HG02678 (cell line): ENCODE results near the gene TPM4.
"Not testable (repeated sequence)": the region's sequence is repeated elsewhere in the genome, so short reads cannot be mapped to it uniquely, and the experiment has no call there.

Experiments
- ATAC-seq: cut with Tn5 transposase; IDR thresholded peaks from one replicate; pipeline ENCODE4 v1.9.1; 2021; ENCODE audit warnings: mild to moderate bottlenecking, moderate library complexity; ENCODE audit not compliant: unreplicated experiment

The TPM4 gene

DNA sequence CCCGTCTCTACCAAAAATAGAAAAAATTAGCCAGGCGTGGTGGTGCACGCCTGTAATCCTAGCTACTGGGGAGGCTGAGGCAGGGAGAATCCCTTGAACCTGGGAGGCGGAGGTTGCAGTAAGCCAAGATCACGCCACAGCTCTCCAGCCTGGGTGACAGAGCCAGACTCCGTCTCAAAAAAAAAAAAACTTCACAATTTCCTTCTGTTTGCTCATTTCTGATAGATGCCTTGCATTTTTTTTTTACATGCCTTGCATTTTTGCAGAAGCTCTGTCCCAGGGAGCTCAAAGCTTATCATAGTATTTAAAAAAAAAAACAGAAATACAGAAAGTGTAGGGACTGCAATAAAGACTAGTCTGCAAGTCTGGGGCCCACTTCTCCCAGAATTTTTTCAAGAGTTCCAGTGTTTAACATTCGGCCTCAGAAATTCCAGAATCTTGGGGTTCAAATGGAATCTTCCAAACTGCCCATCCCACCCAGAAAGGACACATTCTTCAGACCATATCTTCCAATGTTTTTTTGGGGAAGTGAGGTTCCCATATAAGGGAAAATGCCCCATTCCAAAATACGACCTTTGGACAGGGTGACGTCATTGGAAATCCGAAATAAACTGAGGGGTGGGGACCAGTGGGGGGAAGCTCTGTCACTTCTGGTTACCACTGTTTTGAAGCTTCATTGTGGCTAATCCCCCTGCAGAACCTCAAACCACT, 18.2 kb downstream of the TPM4 start:
- no peak for ATAC-seq

DNA sequence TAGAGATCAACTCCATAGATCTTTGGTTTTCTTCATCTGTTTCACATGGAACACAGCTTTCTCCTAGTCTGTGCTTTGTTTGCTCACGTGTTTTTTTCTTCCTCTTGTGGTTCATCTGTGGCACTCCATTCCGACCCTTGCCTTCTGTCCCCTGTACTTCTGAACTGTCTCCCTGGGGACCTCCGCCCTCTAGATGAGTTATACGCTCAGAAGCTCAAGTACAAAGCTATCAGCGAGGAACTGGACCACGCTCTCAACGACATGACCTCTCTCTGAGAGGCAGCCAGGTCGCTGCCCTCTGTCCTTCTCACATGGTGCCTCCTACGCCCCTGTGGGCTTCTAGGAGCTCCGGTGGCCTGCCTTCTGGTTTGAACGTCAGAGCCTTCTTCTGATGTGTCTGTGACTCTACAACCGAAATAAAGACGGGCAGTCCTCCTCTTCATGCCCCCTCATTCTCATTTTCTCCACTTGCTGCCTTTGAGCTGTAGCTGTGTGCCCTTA, 18.8 kb downstream of the TPM4 start:
- ATAC-seq = no peak

DNA sequence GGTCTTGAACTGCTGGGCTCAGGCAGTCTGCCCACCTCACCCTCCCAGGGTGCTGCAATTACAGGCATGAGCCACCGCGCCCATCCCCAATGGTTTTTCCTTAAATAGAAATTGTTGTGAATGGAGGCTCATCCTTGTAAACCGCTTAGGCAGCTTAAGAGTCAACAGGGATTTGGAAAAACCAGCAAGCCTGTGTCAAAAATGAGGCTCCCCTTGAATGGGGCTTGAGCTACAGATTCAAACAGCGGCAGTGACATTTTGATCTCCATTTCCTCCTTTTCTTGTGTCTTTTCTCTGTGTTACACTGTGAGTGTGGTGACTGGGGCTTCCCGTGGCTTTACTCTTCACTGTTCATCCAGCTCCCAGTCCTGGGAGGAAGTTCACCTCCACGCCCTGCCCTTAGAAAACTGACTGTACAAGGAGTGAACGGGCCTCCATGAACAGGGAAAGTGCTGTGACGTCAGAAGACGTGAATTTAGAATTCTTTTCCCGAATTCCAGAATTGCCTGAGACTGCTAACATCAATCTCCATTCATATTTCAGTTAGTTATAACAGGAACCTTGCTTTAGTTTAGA, 20.1 kb downstream of the TPM4 start:
- ATAC-seq = no peak

GRCh38 chr19:16098416-16098768, 22.1 kb downstream of the TPM4 start:
- ATAC-seq = no peak

GRCh38 chr19:16098821-16099220, 22.5 kb downstream of the TPM4 start:
- no peak for ATAC-seq

GRCh38 chr19:16099314-16099965, 23.1 kb downstream of the TPM4 start:
- not testable (repeated sequence) for ATAC-seq

DNA sequence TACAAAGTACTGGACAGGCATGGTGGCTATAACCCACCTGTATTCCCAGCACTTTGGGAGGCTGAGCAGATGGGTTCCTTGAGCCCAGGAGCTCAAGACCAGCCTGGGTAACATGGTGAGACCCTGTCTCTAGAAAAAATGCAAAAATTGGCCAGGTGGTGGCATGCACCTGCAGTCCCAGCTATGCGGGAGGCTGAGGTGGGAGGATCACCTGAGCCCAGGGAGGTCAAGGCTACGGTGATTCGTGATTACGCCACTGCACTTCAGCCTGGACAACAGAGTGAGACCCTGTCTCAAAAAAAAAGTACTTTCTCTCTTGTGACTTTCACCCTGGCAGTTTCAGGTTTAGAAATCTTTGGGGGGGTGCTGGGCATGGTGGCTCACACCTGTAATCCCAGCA, 24.2 kb downstream of the TPM4 start:
- no peak for ATAC-seq

DNA sequence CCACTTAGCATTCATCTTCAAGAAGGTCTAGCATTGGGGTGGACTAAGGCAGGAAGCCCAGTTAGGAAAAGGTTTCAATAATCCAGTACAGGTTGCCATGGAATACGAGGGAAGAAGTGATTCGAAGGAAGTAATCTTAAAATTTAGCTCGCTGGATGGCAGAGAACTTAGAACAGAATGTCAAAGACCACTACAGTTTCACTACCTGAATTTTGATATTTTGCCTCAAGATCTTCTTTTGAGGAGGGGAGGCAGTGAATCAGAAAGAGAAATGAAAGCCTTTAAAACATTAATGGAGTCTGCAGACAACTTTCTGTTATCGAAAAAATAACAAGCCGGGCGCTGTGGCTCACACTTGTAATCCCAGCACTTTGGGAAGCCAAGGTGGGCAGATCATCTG, 28.4 kb downstream of the TPM4 start:
- ATAC-seq = no peak

- no peak for ATAC-seq
These were observed 29.8 kb downstream of the TPM4 start for GRCh38 chr19:16106121-16106520.

DNA sequence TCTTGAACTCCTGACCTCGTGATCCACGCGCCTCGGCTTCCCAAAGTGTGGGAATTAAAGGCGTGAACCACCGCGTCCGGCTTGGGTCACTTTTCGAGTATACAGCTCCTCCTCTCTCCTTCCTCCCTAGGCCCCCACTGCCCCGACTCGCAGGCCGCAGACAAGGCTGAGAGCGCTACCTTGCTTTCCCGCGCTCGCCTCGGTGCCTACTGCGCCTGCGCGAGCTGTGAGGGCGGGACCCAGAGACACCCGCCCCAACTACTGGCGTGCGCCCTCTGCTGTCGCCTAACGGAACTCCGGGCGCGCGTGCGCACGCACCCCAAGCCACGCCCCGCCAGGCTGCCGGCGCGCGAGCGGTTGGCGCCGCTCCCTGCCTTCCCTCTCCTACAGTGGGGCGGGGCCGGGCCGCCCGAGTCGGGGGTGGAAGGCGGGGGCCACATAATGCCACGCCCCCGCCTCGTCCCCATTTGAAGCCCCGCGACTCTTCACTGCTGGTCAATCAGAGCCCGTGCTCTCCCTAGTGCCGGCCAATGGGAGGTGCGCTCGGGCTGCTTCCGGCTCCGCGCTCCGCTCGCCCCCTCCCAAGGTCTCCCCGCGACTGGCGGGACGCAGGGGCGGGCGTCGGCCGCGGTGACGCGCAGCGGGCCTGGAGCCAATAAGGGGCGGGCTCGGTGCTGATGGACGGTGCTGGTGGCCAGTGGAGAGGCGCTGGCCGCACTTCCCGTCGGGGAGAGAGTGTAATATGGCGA, 35.0 kb downstream of the TPM4 start, which contains the start of gene RAB8A:
TSS of gene RAB8A (plus strand) at position 730 of the 749 bp plus-strand sequence. CDS start at position 743, 13 bp downstream.
- ATAC-seq = peak; percentile 93

GRCh38 chr19:16111909-16112752, 35.8 kb downstream of the TPM4 start:
- no peak for ATAC-seq

DNA sequence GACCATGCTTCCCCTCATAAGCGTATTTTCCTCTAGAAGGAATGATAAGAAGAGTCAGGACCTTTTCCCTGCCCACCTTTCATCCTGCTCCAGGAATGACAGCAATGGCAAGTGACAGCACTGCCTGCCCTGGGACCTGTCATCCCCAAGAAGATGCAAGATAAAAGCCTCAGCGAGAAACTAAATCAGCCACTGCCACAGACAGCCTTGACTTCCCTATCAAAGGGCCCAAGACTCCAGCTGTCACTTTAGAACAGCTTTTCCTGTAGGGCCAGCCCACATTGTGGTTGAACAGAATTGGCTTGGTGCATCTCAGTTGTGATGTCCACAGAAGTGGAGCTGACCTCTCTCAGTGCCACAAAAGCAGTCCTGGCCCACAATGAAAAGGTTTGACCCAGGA, 36.5 kb downstream of the TPM4 start:
- no peak for ATAC-seq

DNA sequence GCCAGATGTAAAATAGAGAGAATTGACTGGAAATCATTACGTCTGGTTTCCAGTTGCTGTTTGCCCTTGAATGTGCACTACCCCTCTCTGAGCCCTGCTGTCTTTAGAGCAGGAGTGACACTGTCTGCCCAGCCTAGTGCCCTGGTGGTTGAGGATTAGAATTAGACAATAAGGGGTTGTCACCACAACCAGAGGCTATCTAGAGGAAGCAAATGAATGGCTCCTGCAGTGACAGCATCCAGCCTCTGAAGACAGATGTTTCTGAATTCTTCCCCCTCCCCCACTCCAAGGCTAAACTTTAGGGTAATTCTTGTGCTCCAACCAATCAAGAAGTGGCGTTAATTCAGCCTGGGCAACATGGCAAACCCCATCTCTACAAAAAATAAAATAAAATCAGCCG, 37.4 kb downstream of the TPM4 start:
- no peak for ATAC-seq

DNA sequence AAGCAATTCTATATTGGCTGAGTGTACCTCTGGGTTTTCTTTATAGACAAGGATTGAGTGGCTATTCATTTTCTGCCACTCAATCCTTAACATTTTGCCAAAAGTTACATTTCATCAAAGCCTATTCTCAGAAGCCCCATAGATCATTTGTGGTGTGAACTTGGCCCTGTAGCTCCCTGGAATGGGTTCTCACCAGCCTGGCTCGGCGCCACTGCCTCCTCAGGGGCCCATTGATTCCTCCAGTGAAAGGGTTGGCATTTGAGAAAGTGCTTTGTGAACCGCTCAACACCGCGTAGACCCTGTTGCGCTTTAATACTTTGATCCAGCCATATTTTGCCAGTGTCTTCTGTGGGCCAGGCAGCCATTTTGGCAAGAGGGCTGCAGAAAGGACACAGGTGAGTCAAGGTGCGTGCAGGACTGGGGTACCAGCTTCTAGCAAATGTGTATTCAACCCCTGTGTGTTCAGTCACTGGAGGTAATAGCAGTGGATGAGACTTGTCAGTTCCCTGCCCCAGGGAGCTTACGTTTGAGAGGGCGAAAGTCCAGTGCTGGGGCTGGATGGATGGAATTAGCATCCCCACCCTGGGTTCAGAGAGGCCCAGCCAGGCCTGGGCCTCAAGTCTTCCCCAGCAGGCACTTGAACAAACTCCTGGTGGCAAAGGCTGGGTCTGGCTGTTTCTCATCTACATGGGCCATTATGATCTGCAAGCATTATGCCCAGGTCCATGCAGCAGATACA, 39.2 kb downstream of the TPM4 start:
- no peak for ATAC-seq

DNA sequence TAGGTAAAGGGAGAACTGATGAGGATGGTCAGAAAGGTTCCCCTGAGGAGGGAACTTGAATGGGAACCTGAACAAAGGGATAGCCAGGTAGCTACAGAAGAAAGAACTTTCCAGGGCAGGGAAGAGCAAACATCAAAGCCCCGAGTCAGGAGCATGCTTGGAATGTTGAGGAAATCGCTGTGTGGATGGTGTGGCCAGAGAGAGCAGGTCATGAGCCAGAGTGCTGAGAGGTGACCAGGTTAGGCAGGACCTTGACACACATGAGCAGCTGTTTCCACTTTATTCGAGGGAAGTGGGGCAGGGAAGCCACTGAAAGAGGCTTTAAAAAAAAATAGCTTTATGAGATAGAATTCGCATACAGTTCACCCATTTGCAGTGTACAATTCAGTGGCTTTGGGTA, 39.8 kb downstream of the TPM4 start:
- no peak for ATAC-seq

DNA sequence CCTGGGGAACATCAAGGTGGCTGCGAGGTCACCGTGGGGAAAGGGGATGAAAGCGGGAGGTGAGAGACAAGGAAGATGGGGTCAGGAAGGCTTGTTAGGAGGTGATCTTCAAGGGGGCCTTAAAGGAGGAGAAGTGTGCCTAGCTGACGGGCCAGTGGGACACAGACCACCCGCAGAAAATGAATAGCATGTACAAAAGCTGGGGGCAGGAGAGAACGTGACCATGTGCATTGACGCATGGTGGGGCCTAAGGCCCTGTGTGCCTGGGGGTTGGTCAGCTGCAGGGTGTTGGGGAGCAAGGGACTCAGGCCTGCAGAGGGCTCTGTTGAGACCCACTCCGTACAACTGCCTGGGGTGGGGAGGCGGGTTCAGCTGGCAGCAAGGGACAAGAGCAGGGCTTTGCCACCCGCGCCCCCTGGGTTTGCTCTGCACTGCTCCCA, 41.3 kb downstream of the TPM4 start:
- ATAC-seq = no peak

DNA sequence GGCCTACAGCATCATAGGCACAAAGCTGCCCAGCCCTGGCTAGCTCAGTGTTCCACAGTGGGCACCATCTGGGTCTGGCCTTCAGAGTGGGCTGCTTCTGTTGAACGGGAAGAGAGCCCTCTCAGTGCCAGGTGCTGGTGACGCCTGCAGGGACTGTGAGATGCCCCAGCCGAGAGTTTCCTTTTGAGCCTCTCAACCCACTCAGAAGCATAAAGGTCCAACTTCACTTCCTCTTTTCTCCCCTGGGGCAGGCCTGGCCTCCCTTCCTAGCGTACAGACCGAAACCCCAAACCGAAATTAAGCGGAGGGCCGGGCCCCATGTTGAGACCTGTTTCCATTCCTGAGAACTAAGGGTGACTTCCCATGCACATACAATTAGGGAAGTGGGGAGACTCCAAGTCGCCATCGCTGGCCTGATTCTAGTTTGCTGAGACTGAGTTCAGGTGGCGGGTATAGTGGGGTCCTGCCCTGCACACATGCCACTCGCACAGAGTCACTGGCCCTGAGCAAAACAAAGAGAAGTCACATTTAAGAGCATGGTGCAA, 42.3 kb downstream of the TPM4 start:
- ATAC-seq = peak; percentile 78

DNA sequence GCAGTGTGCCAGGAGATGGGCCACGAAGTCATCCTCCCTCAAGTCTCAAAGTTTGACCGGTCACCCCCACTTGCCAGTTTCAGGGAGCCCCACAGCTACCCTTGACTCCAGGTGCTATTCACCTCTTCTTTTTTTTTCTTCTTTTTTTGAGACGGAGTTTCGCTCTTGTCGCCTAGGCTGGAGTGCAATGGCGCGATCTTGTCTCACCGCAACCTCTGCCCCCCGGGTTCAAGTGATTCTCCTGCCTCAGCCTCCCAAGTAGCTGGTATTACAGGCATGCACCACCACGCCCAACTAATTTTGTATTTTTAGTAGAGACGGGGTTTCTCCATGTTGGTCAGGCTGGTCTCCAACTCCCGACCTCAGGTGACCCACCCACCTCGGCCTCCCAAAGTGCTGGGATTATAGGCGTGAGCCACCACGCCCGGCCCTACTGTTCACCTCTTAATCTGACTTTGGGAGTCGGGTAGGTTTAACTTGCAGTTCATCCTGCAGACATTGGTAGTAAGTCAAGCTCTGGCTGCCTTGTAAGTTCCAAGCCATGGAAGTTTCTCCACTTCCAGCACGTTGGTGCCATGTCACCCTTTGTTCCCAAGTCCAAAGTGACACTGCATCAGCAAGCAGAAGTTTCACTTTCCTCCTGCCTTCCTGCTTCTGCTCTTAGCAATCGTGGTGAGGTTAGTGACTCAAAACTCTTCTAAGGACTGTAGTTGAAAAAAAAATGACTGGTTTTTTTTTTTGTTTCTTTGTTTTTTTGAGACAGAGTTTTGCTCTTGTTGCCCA, 43.0 kb downstream of the TPM4 start:
- not testable (repeated sequence) for ATAC-seq

- no peak for ATAC-seq
These were observed 44.8 kb downstream of the TPM4 start for GRCh38 chr19:16121141-16121540.
